ENCODE measurements around the gene DDX4.
"Not testable (repeated sequence)": the region's sequence is repeated elsewhere in the genome, so short reads cannot be mapped to it uniquely, and the experiment has no call there.

DDX4 gene

GRCh38 chr5:55724281-55724680 lies 13.6 kb upstream of the DDX4 start:
- DNase-seq (ENCODE audit: low spot score): peak; percentile 31

DNA sequence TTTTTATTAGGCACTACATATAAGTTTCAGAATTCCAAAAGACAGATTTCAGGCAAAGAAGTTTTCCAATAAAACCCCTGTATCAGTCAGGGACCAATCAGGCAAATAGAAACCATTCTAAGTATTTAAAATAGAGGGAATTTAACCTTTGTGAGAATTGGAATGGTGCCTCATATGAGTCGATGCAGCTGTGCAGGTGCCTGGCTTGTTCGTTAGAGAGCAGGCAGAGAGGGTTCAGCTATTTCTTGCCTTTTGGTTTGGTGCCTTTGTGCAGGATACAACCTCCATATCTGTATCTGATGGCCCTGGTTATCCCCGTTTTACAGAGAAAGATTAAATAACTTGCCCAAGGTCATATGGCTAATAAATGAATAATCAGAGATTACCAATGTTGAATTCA lies 6.0 kb upstream of the DDX4 start:
- no peak for DNase-seq (ENCODE audit: low spot score)

GRCh38 chr5:55732585-55732984 lies 5.3 kb upstream of the DDX4 start:
- no peak for DNase-seq (ENCODE audit: low spot score)

GRCh38 chr5:55734658-55735057 lies 3.2 kb upstream of the DDX4 start:
- DNase-seq (ENCODE audit: low spot score): no peak

DNA sequence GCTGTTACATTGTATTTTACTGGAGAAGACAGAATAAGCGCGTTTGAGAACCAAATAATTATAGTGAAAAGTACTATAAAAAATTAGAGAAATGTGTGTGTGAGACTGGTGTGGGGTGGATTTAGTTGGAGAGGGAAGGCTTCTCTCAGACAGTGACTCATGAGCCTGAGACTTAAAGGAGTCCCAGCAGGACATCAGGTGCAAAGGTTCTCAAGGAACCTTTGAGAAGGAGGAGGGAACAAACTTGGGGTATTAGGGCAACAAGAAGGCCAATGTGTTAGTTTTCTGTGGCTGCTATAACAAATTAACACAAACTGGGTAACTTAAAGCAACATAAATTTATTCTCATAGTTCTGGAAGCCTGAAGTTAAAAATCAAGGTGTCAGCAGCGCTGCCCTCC lies 4.9 kb downstream of the DDX4 start:
- DNase-seq (ENCODE audit: low spot score): no peak

GRCh38 chr5:55747778-55748318 lies 10.0 kb downstream of the DDX4 start:
- DNase-seq (ENCODE audit: low spot score): no peak

- no peak for DNase-seq (ENCODE audit: low spot score)
Measured at GRCh38 chr5:55749387-55749786, 11.5 kb downstream of the DDX4 start.

GRCh38 chr5:55750063-55750462 lies 12.2 kb downstream of the DDX4 start:
- DNase-seq (ENCODE audit: low spot score): no peak

DNA sequence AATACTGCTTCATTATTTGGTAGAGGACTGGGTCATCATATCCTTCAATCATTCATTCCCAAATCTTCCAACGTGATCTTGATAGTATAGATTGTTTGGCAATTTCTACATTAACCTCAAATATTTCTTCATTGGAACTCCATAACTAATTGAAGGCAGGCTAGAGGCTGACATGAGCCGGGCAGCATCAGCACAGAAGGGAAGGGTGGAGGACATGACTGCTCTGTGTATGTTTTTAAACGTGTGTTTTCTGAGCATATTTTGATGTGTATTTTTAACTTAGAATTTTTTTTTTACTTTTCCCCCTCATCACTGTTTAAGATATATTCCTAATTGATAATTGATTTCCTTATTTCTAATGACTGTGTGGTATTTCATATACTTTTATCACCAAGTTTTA lies 12.6 kb downstream of the DDX4 start:
- DNase-seq (ENCODE audit: low spot score): no peak

GRCh38 chr5:55758231-55758630 lies 20.4 kb downstream of the DDX4 start:
- no peak for DNase-seq (ENCODE audit: low spot score)

GRCh38 chr5:55758714-55759113 lies 20.9 kb downstream of the DDX4 start:
- DNase-seq (ENCODE audit: low spot score): no peak

- DNase-seq (ENCODE audit: low spot score): not testable (repeated sequence)
Measured at GRCh38 chr5:55761721-55762120, 23.9 kb downstream of the DDX4 start.

GRCh38 chr5:55763746-55764420 lies 26.0 kb downstream of the DDX4 start:
- no peak for DNase-seq (ENCODE audit: low spot score)

DNA sequence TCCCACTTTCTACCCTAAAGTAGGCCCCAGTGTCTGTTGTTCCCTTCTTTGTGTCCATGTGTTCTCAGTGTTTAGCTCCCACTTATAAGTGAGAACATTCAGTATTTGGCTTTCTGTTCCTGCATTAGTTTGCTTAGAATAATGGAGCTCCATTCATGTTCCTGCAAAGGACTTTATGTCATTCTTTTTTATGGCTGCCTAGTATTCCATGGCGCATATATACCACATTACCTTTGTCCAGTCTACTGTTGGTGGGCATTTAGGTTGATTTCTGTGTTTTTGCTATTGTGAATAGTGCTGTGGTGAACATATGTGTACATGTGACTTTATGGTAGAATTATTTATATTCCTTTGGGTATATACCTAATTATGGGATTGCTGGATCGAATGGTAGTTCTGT lies 30.4 kb downstream of the DDX4 start:
- DNase-seq (ENCODE audit: low spot score): no peak

DNA sequence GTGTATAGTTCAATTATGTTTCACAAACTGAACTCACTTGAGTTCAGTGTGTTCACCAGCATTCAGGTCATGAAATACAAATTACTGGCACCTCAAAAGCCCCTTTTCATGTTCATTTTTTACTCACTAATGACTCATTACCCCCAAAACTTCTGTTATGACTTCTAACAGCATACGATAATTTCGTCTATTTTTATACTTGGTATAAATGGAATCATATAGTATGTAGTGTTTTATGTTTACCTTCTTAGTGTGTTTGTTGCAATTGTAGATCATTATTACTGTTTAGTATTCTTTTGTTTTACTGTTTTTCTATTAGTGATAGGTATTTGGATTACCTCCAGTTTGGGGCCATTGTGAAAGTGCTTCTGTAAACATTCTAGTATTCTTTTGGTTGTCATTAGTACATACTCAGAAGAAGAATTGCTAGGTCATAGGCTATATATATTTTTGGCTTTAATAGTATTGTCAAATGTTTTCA lies 33.4 kb downstream of the DDX4 start:
- DNase-seq (ENCODE audit: low spot score): no peak

- DNase-seq (ENCODE audit: low spot score): no peak
Measured at GRCh38 chr5:55773057-55773456, 35.2 kb downstream of the DDX4 start.

GRCh38 chr5:55777332-55777731 lies 39.5 kb downstream of the DDX4 start:
- no peak for DNase-seq (ENCODE audit: low spot score)

GRCh38 chr5:55800924-55801323 lies 63.1 kb downstream of the DDX4 start:
- DNase-seq (ENCODE audit: low spot score): no peak

DNA sequence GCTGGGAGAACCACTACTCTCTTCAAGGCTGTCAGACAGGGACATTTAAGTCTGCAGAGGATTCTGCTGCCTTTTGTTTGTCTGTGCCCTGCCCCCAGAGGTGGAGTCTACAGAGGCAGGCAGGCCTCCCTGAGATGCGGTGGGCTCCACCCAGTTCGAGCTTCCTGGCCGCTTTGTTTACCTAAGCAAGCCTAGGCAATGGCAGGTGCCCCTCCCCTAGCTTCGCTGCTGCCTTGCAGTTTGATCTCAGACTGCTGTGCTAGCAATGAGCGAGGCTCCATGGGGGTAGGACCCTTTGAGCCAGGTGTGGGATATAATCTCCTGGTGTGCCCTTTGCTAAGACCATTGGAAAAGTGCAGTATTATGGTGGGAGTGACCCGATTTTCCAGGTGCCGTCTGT lies 71.0 kb downstream of the DDX4 start:
- not testable (repeated sequence) for DNase-seq (ENCODE audit: low spot score)

DNA sequence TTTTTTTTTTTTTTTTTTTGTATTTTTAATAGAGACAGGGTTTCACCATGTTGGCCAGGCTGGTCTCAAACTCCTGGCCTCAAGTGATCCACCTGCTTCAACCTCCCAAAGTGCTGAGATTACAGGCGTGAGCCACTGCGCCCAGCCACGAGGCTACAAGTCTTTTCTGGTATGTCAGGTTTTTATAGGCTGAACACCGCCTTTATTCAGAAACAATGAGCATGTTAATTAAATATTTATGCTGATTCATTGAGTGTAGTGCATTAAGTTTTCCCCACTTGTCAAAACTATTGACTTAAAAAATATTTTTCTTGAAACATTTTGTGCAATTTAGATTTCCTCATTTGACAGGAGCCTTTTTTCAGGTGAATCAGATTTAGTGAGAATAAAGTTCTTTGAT lies 78.1 kb downstream of the DDX4 start:
- not testable (repeated sequence) for DNase-seq (ENCODE audit: low spot score)

- peak; percentile 52 for DNase-seq (ENCODE audit: low spot score)
Measured at GRCh38 chr5:55816342-55816741, 78.5 kb downstream of the DDX4 start.

DNA sequence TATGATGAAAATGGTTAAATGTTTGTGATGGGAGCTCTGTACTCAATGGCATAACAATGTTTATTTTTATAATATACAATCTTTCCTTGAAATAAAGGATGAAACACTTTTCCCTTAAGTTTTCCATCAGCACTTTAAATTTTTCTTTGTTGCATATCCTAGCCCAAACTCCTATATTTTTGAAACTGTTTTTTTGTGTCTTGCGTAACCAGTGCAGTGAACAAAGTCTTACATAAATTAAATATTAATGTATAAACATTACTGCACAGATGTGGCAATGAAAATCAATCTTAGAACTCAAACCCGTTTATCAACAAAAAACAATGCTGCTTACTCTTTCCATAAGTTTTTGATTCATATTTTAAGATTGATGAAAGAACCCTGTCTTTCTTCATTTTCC lies 79.2 kb downstream of the DDX4 start:
- DNase-seq (ENCODE audit: low spot score): no peak

GRCh38 chr5:55820488-55820887 lies 82.6 kb downstream of the DDX4 start:
- no peak for DNase-seq (ENCODE audit: low spot score)

Data from RKO (cell line).